Ovary (tissue), 9 donors: ENCODE data around the gene FAM222A. TPM values are rescaled to one million over a fixed set of nuclear protein-coding genes. Genes with fewer than 3 reads are reported as not detected.

Experiments used
- DNase-seq, 5 donors: peaks; one replicate each; pipeline ENCODE4 v3.0.0-alpha.2; 2019 to 2020
- H3K27ac ChIP-seq, 2 donors: fragments of 200-600 bp; one replicate each; pipeline versions ENCODE4 v1.5.1 to v1.8.0; 2019 to 2022
- H3K27me3 ChIP-seq: fragments of 200-600 bp; one replicate; pipeline ENCODE4 v1.8.0; 2022
- H3K36me3 ChIP-seq: fragments of 200-600 bp; sonication (generic); one replicate; pipeline ENCODE4 v1.5.1; 2019
- H3K4me1 ChIP-seq: one replicate; pipeline ENCODE4 v1.8.1; 2013; ENCODE audit warnings: mild to moderate bottlenecking, moderate library complexity; ENCODE audit not compliant: insufficient read depth
- H3K4me3 ChIP-seq: fragments of 200-600 bp; sonication (generic); one replicate; pipeline ENCODE4 v1.5.1; 2017
- H3K9me3 ChIP-seq, 2 donors: fragments of 200-600 bp in 1 of 2; sonication (generic) in 1 of 2; one replicate each; pipeline versions ENCODE4 v1.5.1 to v1.8.1; 2013 to 2019; ENCODE audit warnings: mild to moderate bottlenecking in 1 of 2, moderate library complexity in 1 of 2
- CTCF ChIP-seq, 3 donors: fragments of 450-650 bp in 2 of 3; fragments of 200-600 bp in 1 of 3; IDR thresholded peaks; one replicate each; pipeline versions ENCODE4 v1.5.1 to v1.8.0; 2016 to 2022; ENCODE audit warnings: antibody characterized with exemption in 3 of 3, mild to moderate bottlenecking in 1 of 3
- EP300 ChIP-seq: sonication (generic); formaldehyde crosslinking; IDR thresholded peaks from one replicate; pipeline ENCODE4 v1.6.1; 2017; ENCODE audit warnings: antibody characterized with exemption
- POLR2A ChIP-seq: fragments of 450-650 bp; IDR thresholded peaks from one replicate; pipeline ENCODE4 v1.6.1; 2017; ENCODE audit warnings: antibody characterized with exemption, mild to moderate bottlenecking, moderate library complexity
- WGBS, 3 donors: extraction: QIAGEN DNeasy Blood & Tissue Kit in 1 of 3; methylation state at CpG; one replicate each; pipeline versions ENCODE4 v1.1.5 to v1.1.7; 2013 to 2017; 5-methylcytosine and 5-hydroxymethylcytosine counted together
- intact Hi-C, 4 donors: fragments of 100-400 bp; cut with DNase I; formaldehyde crosslinking; loops; one replicate each; pipeline versions ENCODE4 v1.11.0 to v1.15.1; 2022 to 2023
- polyA plus RNA-seq, 2 donors: library from polyadenylated mRNA; stranded (reverse); fragments of 200-250 nt in 1 of 2; fragments of 350-450 nt in 1 of 2; fragmentation: Illumina TruSeq in 1 of 2; extraction: RNeasy Lipid Tissue Mini Kit (QIAGEN cat#74804) in 1 of 2; gene quantifications; one replicate each; pipeline ENCODE4 v1.2.3, GENCODE V29; 2013 to 2014
- total RNA-seq, 7 donors: library from RNA; depleted of rRNA in 2 of 7; stranded (reverse); fragments of >200 nt in 2 of 7; fragmentation: NEBNext Ultra II Directional in 3 of 7; extraction: Animal tissue kit (Norgen Biotek cat#: 25700) in 3 of 7; gene quantifications; one replicate each; pipeline versions ENCODE4 v1.1.0 to v1.2.4, GENCODE V29; 2016 to 2023
- donor health status: DM: no; HTN: no; CAD: no; lungs with moderate emphysema.
- donor health status: DM: no; HTN: no; CAD: no.
- donor health status: Bipolar disorder and iron deficiency.
- donor health status: DM: yes; HTN: yes; CAD: no.
- donor health status: DM: no; HTN: no; CAD: no.
- donor health status: DM: yes; HTN: yes; CAD: no.

Gene FAM222A
- total and polyA plus RNA-seq, 9 donors: 4.8 to 28.4 (median 13.7) TPM

DNA sequence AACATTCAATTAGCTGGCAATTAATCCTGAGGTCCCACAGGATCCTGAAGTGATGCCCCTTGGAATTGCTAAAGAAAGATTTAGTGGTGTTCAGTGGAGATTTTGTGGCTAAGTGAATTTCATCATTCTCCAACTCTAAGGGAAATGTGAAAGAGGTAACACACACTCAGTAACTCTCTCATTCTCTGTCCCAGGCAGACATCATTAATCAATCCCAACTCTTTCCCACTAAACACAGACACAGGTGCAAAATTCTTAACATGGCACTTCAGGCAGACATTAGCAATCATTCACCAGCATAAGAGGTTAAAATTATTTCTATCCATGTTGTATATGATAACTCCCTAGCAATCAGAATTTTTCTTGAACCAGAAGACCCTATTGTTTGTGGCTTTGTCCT lies 79.4 kb downstream of the FAM222A start:
- H3K27me3 ChIP-seq: no peaks in the 10 kb centered on the region
- H3K4me1 ChIP-seq: no peaks in the 10 kb centered on the region
- no peaks in the 10 kb centered on the region for H3K36me3 ChIP-seq
- no peak for DNase-seq
- intact Hi-C loops: no loop called here
- H3K27ac ChIP-seq: no peak overlapping the region
- TF ChIP-seq POLR2A (no peak), CTCF (IDR thresholded peaks at IDR 0.05) (no peak), EP300 (no peak)
- no peak overlapping the region for H3K4me3 ChIP-seq
- H3K9me3 ChIP-seq: no peaks in the 10 kb centered on the region

GRCh38 chr12:109793411-109793810 lies 79.8 kb downstream of the FAM222A start:
- Histone ChIP-seq H3K27me3 (no peaks in the 10 kb centered on the region), H3K4me1 (no peaks in the 10 kb centered on the region), H3K27ac (no peak overlapping the region), H3K9me3 (no peaks in the 10 kb centered on the region), H3K4me3 (no peak overlapping the region), H3K36me3 (no peaks in the 10 kb centered on the region)
- WGBS, 3 donors: 44 to 54% (median 49%) methylated on average over 4 of the region's 4 CpGs
- DNase-seq: no peak
- intact Hi-C loops: no loop called here
- TF ChIP-seq EP300: no peak
- no peak for TF ChIP-seq CTCF (IDR thresholded peaks at IDR 0.05)
- TF ChIP-seq POLR2A: no peak

DNA sequence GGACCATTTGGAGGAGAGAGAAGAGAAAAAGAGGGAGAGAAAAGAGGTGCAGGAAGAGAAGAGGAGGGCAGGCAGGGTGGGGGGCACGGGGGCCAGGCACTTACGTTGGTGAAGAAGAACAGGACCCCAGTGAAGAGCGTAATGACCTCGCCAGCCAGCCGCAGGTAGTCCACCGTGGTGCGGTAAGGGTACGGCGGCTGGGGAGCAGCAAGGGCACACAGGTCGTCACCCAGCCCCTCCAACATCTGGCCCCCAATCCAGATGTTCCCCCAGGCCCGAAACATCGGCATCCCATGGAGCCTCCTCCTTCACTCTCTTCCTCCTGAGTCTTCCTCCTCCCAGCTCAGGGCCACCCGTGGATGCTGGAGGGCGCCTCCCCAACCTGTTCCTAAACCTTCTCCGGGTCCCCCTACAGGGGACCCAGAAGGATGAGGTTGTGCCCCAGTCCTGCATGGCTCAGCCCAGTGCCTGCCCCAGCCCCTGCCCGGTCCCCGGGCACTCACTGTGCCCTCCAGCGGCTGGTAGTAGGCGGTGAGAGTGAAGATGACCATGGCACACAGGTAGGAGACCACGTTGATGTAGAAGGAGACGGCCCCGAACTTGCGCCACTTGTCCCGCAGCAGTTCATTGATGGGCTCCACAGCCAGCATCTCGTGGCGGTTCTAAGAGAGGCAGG lies 80.3 kb downstream of the FAM222A start:
- intact Hi-C loops: no loop called here
- TF ChIP-seq EP300 (no peak), CTCF (IDR thresholded peaks at IDR 0.05) (no peak)
- 87 to 89% (median 88%) methylated on average over 26 of the region's 26 CpGs for WGBS, 3 donors

DNA sequence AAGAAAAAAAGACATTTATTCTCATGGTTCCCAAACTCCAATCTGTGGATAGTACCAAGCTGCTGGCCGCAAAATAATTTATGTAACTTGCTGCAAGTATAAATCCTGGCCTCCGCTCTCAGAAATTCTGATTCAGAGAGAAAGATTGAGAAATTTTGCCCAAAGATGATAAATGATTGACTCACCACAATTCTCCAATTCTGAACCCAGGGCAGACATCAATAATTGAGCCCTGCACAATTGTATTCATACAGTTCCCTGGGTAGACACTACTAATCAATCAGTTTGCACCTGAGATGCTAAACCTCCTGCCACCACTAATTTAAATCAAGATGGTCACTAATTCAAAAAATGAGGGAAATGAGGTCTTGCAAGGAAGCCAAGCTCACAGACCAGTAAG lies 81.4 kb downstream of the FAM222A start:
- H3K9me3 ChIP-seq: no peaks in the 10 kb centered on the region
- intact Hi-C loops: no loop called here
- no peaks in the 10 kb centered on the region for H3K4me1 ChIP-seq
- H3K36me3 ChIP-seq: no peaks in the 10 kb centered on the region
- TF ChIP-seq POLR2A (no peak), CTCF (IDR thresholded peaks at IDR 0.05) (no peak), EP300 (no peak)
- DNase-seq: no peak
- no peak overlapping the region for H3K27ac ChIP-seq
- whole genome bisulfite sequencing, 3 donors: 93 to 97% (median 94%) methylated on average over 2 of the region's 2 CpGs
- H3K27me3 ChIP-seq: no peaks in the 10 kb centered on the region
- no peak overlapping the region for H3K4me3 ChIP-seq

More for the DNA sequence above, 80.3 kb downstream of the FAM222A start:
- H3K4me1 ChIP-seq: no peaks in the 10 kb centered on the region
- DNase-seq: no peak
- H3K27ac ChIP-seq: no peak overlapping the region
- no peaks in the 10 kb centered on the region for H3K27me3 ChIP-seq
- no peak overlapping the region for H3K4me3 ChIP-seq
- H3K36me3 ChIP-seq: no peaks in the 10 kb centered on the region
- H3K9me3 ChIP-seq: no peaks in the 10 kb centered on the region
